HG03460 (cell line): ENCODE results near the gene PICALM.
"Not testable (repeated sequence)": the region's sequence is repeated elsewhere in the genome, so short reads cannot be mapped to it uniquely, and the experiment has no call there.

Experiments used
- ATAC-seq: cut with Tn5 transposase; IDR thresholded peaks from one replicate; pipeline ENCODE4 v1.9.1; 2021; ENCODE audit not compliant: unreplicated experiment

PICALM gene, protein sequence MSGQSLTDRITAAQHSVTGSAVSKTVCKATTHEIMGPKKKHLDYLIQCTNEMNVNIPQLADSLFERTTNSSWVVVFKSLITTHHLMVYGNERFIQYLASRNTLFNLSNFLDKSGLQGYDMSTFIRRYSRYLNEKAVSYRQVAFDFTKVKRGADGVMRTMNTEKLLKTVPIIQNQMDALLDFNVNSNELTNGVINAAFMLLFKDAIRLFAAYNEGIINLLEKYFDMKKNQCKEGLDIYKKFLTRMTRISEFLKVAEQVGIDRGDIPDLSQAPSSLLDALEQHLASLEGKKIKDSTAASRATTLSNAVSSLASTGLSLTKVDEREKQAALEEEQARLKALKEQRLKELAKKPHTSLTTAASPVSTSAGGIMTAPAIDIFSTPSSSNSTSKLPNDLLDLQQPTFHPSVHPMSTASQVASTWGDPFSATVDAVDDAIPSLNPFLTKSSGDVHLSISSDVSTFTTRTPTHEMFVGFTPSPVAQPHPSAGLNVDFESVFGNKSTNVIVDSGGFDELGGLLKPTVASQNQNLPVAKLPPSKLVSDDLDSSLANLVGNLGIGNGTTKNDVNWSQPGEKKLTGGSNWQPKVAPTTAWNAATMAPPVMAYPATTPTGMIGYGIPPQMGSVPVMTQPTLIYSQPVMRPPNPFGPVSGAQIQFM

DNA sequence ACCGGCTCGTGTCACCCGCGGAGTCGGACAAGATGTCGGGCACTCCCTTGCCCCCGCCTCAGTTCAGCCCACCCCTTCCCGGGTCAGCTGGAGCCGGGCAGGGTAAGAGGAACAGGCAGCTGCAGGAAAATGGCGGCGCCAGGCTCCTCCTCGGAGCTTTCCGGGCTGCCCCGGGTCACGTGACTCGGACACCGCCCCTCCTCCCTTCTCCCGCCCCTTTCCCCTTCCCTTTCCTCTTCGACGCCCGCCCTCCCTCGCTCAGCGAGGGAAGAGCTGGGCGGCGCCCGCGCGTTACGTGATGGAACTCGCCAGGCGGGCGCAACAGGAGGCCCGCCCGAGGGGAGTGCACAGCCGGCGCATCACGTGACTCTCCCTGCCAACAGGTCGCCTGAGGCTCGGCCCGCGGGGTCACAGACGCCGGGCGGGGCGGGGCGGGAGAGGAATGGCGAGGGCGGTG, at the start of gene PICALM:
PICALM (minus strand) TSS at position 134 of the 457 bp plus-strand sequence. CDS start 304 bp downstream, outside the sequence.
- peak; percentile 77 for ATAC-seq

- no peak for ATAC-seq
Observed at GRCh38 chr11:86118253-86118652, 49.4 kb upstream of the PICALM start.

GRCh38 chr11:86117712-86118063, 48.8 kb upstream of the PICALM start:
- ATAC-seq: no peak

DNA sequence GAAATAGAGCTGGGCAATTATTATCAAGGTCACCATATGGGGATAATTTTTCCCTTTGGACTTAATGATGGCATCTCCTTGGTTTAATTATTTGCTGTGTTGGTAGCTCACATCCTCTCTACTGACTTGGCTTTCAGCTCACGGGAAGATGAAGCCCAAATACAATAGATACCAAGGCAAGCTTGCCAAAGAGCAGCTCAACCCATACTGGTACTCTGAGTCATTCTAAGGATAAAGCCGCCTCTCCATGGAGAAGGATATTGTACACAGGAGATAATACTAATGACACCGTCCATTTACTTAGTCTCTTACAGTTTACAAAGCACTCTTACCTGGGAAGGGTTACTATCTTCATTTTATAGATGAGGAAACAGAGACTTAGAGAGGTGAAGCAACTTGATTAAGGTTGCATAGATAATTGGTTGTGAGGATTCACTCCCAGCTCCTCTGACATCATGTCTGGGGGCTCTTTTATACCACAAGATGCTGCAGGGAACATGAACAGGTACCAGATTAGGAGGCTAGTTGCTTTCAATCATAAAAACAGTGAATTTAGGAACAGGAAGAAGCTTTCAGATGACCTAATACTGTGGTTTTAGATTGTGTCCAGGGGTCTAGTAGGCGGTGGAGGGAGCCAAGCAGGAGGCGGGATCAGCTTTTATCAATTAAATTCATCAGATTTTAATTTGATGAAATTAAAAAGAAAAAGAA, 48.3 kb upstream of the PICALM start:
- no peak for ATAC-seq

DNA sequence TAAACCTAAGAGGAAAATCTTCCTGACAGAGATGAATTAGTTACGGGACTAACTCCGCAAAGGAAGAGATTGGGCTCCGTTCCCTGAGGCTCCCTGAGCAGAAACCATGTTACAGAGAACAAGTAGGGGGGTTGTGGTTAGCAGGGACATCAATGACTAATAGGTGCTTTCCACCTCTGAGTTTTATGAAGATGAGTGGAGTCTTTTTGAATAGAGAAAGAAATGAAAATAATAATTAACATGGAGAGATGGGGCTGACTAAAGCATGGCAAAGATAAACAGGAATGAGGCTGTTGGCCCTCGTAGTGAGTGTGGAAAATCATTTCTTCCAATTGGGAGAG, 47.5 kb upstream of the PICALM start:
- peak; percentile 86 for ATAC-seq

- ATAC-seq: peak; percentile 16
Observed at GRCh38 chr11:86115542-86116385, 46.9 kb upstream of the PICALM start.

- ATAC-seq: no peak
Observed at GRCh38 chr11:86108890-86109638, 40.2 kb upstream of the PICALM start.

DNA sequence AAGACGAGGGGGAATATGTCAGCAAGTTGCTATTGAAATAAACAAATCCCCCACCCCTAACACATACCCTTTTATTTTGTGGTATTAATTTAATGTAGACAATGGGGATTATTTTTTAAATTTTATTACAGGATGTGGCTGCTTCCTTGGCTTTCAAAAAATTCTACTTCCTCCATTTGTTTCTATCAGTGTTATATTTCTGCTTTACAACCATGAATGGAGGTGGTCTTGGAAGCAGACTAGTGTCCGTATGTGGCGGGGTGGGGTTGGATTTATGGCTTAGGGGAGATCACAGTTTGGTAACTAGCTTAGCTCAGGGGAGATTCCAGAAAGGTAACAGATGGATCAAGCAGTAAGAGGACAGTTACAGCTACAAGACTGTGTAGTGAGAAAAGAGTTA, 39.3 kb upstream of the PICALM start:
- ATAC-seq: no peak

GRCh38 chr11:86106916-86107315, 38.0 kb upstream of the PICALM start:
- no peak for ATAC-seq

GRCh38 chr11:86106031-86106430, 37.1 kb upstream of the PICALM start:
- ATAC-seq: not testable (repeated sequence)

DNA sequence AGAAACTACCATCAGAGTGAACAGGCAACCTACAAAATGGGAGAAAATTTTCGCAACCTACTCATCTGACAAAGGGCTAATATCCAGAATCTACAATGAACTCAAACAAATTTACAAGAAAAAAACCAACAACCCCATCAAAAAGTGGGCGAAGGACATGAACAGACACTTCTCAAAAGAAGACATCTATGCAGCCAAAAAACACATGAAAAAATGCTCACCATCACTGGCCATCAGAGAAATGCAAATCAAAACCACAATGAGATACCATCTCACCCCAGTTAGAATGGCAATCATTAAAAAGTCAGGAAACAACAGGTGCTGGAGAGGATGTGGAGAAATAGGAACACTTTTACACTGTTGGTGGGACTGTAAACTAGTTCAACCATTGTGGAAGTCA, 36.7 kb upstream of the PICALM start:
- not testable (repeated sequence) for ATAC-seq

GRCh38 chr11:86103808-86104207, 34.9 kb upstream of the PICALM start:
- no peak for ATAC-seq

DNA sequence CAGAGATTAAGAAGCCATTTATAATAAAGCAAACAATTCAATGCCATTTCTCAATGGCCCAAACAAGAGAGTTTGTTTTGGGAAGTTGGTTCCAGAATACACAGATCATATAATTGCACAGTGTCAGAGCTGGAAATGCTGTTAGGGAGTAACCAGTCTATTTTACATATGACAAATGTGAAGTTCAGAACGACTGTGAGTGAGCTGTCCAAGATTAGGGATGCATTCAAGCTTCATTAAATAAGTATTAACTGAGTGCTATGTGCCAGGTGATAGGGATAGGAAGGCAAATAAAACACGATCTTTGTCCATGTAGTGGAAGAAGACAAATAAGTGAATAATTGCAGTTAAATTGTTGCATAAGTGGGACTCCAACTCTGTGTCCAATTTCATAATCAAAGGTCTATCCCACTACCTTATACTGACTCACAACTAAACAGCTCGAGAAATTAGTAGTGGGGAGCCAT, 33.1 kb upstream of the PICALM start:
- no peak for ATAC-seq

DNA sequence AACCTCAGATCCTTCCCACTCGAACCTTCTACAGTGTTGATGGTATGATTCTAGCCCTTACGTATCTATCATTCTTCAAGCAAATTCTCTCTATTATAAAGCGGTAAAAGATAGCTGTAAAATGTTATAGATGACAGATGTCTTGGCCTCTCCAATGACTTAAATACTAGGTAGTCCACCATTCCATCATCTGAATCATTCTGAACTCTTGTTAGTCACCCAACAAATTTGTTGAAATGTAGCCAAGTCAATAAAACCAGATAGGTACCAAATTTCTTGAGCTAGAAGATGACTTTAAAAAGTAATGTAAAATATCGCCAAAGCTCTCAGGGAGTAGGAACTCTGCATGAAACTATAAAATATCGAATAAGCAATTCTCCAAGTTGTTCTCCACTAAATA, 32.6 kb upstream of the PICALM start:
- ATAC-seq: no peak

DNA sequence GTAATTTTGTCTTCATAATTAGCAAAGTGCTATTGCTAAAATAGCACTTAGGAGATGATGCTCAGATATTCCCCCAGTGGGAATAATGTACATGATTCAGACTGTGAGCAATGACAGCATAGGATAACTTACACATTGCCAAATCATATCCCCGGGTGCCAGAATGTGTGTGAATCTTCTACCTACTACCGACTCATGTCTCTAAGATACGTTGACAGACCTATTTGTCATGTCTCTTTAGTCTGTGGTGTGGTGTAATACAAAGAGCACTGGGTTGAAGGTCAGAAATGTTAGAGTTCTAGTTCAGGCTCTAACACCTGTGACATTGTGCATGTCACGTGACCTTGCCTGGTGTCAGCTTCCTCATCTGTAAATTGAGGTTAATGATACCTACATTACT, 31.0 kb upstream of the PICALM start:
- ATAC-seq: no peak

GRCh38 chr11:86097980-86098379, 29.1 kb upstream of the PICALM start:
- no peak for ATAC-seq

- no peak for ATAC-seq
Observed at GRCh38 chr11:86091566-86091965, 22.7 kb upstream of the PICALM start.

- no peak for ATAC-seq
Observed at GRCh38 chr11:86091086-86091485, 22.2 kb upstream of the PICALM start.

DNA sequence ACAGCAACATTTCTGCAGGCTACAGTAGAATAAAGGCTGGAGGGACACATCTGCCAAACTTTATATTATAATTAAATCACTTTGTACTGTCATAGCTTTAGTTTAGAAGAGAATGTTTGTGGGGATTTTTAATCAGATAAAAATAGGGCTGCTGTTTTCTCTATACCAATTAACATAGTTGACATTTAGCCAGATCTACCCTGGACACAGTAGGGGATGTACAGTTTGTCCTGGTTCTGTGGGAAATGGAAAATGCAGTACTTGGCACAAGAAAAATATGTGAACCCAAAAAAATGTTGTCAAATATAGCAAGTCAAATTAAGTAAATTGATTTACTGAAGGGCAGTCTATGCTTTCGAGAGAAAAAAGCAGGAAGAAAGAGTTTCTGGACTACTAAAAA, 20.8 kb upstream of the PICALM start:
- ATAC-seq: no peak

DNA sequence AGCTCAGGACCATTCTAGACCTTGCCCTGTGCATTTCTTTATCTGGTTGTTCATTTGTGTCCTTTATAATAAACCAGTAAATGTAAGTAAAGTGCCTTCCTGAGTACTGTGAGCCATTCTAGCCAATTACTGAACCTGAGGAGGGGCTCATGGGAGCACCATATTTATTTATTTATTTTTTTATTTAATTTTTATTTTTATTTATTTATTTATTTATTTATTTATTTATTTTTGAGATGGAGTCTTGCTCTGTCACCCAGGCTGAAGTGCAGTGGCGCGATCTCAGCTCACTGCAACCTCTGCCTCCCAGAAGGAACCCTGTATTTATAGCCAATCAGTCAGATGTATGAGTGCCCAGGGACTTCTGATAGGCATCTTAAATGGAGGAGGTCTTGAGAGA, 18.8 kb upstream of the PICALM start:
- ATAC-seq: not testable (repeated sequence)
